AG09309 (cell line): Measurements from ENCODE around the gene AP3B1.

Source experiments
- DNase-seq: peaks from one replicate; pipeline ENCODE4 v3.0.0-alpha.2; 2010; ENCODE audit warnings: low read depth
- H3K4me3 ChIP-seq: 2 replicates; pipeline ENCODE4 v1.5.1; 2011; ENCODE audit warnings: mild to moderate bottlenecking, low read depth, low read length, moderate library complexity; ENCODE audit not compliant: control insufficient read depth
- CTCF ChIP-seq: IDR thresholded peaks from 2 replicates; pipeline ENCODE4 v1.5.1; 2011; ENCODE audit warnings: mild to moderate bottlenecking, low read depth, low read length, inconsistent platforms; ENCODE audit not compliant: insufficient read depth, control insufficient read depth; ENCODE audit errors: missing control alignments

Gene AP3B1

GRCh38 chr5:78065663-78066062, 228.8 kb downstream of the AP3B1 start:
- no peak for TF ChIP-seq CTCF
- DNase-seq: no peak
- no peak overlapping the region for H3K4me3 ChIP-seq

- no peak overlapping the region for H3K4me3 ChIP-seq
- TF ChIP-seq CTCF: no peak
- DNase-seq: no peak
These were observed 229.5 kb downstream of the AP3B1 start for GRCh38 chr5:78064941-78065472.

GRCh38 chr5:78063495-78063894, 231.0 kb downstream of the AP3B1 start:
- H3K4me3 ChIP-seq: no peak overlapping the region
- DNase-seq: no peak
- TF ChIP-seq CTCF: no peak

GRCh38 chr5:78062645-78063044, 231.9 kb downstream of the AP3B1 start:
- H3K4me3 ChIP-seq: no peak overlapping the region
- no peak for DNase-seq
- no peak for TF ChIP-seq CTCF

- DNase-seq: no peak
- H3K4me3 ChIP-seq: no peak overlapping the region
- TF ChIP-seq CTCF: no peak
These were observed 234.1 kb downstream of the AP3B1 start for GRCh38 chr5:78060421-78060820.

- no peak for DNase-seq
- TF ChIP-seq CTCF: no peak
These were observed 235.9 kb downstream of the AP3B1 start for GRCh38 chr5:78058625-78059024.

More at GRCh38 chr5:78058625-78059024, 235.9 kb downstream of the AP3B1 start:
- no peak overlapping the region for H3K4me3 ChIP-seq
